GM13977 (cell line): ENCODE measurements around the gene PIK3R3.

ENCODE experiments used
- DNase-seq: peaks from one replicate; pipeline ENCODE4 v3.0.0; 2012; ENCODE audit warnings: low spot score
- in situ Hi-C: fragments of 300-500 bp; cut with MboI; formaldehyde crosslinking; loops from one replicate; pipeline ENCODE4 v1.12.0; 2022; ENCODE audit warnings: low sequenced_read_pairs, low pct_unique_long_range_greater_than_20kb, mixed read lengths, inconsistent platforms; ENCODE audit not compliant: unreplicated experiment
- TF ChIP-seq, protein P1 (sequence below): IDR thresholded peaks from 2 replicates; pipeline ENCODE4 v1.5.1; 2012; ENCODE audit warnings: mild to moderate bottlenecking, control low read depth; ENCODE audit not compliant: insufficient read depth; ENCODE audit errors: extremely low read depth, missing control alignments

The PIK3R3 gene

DNA sequence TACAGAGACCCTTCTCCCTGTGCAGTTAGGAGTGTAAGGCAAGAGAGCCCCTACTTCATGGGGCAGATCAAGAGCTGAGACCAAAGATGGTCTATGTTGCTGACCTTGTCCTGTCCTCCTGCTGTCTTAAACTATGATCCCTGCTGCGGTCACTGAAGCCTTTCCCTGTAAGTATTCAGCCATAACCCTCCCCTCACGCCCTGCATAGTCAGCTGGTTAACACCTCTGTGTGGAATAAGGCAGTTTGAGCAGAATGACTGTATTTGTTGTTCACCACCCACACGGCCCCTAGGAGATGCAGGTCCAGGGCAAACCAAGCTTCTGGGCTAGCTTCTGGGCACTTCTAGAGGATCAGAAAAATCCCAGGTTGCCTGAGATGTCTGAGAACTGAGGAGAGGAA, 42.8 kb upstream of the PIK3R3 start:
- TF ChIP-seq, protein P1, sequence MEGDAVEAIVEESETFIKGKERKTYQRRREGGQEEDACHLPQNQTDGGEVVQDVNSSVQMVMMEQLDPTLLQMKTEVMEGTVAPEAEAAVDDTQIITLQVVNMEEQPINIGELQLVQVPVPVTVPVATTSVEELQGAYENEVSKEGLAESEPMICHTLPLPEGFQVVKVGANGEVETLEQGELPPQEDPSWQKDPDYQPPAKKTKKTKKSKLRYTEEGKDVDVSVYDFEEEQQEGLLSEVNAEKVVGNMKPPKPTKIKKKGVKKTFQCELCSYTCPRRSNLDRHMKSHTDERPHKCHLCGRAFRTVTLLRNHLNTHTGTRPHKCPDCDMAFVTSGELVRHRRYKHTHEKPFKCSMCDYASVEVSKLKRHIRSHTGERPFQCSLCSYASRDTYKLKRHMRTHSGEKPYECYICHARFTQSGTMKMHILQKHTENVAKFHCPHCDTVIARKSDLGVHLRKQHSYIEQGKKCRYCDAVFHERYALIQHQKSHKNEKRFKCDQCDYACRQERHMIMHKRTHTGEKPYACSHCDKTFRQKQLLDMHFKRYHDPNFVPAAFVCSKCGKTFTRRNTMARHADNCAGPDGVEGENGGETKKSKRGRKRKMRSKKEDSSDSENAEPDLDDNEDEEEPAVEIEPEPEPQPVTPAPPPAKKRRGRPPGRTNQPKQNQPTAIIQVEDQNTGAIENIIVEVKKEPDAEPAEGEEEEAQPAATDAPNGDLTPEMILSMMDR = no peak
- in situ Hi-C loops = loop anchor here (5.0 kb wide), 1 partner anchor 138 kb away; no protein-coding TSS in a partner anchor
- no peak for DNase-seq

DNA sequence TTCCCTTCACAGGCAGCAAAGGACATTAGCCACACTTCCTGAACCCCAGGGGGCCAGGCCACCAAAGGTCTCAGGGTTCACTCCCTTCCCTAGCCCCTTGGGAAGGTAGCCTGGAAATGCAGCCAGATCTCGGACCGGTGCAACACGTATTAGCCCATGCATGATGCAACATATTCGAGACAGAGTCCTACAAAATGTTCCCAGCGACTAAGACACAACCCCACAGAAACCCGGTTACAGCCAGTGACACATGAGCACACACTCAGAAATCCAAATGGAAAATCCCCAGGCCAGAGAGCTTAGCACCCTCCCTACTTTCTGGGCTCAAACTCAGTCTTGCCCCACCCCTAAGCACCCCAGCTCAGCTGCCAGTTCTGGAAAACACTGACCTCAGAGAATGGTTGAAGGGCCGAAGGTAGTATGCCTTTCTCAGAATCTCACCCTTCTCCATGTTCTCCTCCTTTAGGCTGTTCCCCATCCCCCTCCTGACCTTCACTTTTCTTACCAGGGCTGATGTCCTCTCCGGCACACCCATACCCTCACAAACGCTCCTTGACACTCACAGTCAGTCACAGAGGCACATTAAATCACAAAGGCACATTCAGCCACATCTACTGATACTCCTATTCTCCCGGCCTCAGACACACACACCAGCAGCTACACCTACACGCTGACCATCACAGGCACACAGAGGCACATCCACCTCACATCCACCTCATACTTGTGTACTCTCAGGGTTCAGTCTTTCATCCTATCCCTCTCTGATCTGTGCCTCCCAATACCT, 42.2 kb upstream of the PIK3R3 start, which contains the start of gene TSPAN1:
TSPAN1 (plus strand) TSS at position 640 of the 784 bp plus-strand sequence. CDS start 6,021 bp downstream, outside the sequence.
- in situ Hi-C loops = loop anchor here (5.0 kb wide), 1 partner anchor 137 kb away; no protein-coding TSS in a partner anchor
- DNase-seq = no peak
- TF ChIP-seq, protein P1 = no peak

GRCh38 chr1:46173361-46173856, 41.0 kb upstream of the PIK3R3 start:
- DNase-seq = no peak
- in situ Hi-C loops = no loop called here
- TF ChIP-seq, protein P1 = no peak

DNA sequence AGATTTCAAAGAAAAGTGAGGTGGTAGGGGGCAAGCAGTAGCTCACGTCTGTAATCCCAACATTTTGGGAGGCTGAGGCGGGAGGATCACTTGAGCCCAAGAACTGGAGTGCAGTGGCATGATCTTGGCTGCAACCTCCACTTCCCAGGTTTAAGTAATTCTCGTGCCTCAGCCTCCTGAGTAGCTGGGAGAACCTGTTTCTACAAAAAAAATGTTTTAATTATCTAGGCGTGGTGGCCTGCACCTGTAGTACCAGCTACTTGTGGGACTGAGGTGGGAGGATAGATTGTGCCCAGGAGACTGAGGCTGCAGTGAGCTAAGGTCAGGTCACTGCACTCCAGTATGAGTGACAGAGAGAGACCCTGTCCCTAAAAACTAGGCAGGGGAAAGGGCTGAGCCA, 39.9 kb upstream of the PIK3R3 start:
- DNase-seq = no peak
- TF ChIP-seq, protein P1 = no peak
- in situ Hi-C loops = no loop called here

- in situ Hi-C loops = no loop called here
- TF ChIP-seq, protein P1 = no peak
- no peak for DNase-seq
Measured at GRCh38 chr1:46171871-46172270, 39.4 kb upstream of the PIK3R3 start.

DNA sequence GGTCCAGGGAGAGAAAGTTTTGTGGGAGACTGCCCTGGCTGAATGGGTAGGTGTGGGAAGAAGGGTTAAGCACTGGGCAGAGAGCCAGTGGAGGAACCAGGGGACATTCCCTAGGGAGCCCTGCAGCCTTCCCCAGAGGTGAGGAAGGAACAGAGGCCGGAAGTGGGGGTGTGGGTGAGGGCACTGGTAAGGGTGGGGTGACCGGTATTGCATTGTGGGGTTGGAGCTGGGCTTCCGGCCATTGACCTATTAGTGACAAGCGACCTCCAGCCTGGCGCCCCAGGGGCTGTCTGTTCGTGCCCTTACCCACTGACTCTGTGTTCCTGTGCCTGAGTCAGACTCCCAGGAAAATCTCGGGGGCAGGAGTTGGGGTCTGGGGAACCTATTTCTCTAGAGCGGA, 38.9 kb upstream of the PIK3R3 start:
- TF ChIP-seq, protein P1 = no peak
- in situ Hi-C loops = no loop called here
- no peak for DNase-seq
